ENCODE results near the gene EXOC2. TPM values are rescaled to one million over a fixed set of nuclear protein-coding genes. Genes with fewer than 3 reads are reported as not detected.
A peak's percentile ranks its signal among the peaks of the same experiment; 100 is the strongest.

The EXOC2 gene
- total and polyA plus RNA-seq, 10 of the 15 experiments (the other 5 are each of a cell fraction or from before 2014, with no cell fraction given), result 8.7 to 32.8 (median 20.7) TPM

GRCh38 chr6:473768-474452, 219.0 kb downstream of the EXOC2 start:
- ChIA-PET SMC1A (ENCODE audit: uncharacterized antibody, unreplicated experiment) (interaction anchor here (0.8 to 3.9 kb wide), 10 partner anchors 15 to 521 kb away, joined by 3 to 20 read pairs (median 4); no protein-coding TSS in a partner anchor), RAD21 (ENCODE audit: unreplicated experiment) (interaction anchor here (0.7 to 3.5 kb wide), 7 partner anchors 15 to 76 kb away, joined by 3 to 24 read pairs (median 7); no protein-coding TSS in a partner anchor), POLR2A (interaction anchor here (0.6 to 1.0 kb wide), 3 partner anchors 26 to 87 kb away, joined by 3 to 5 read pairs (median 3); no protein-coding TSS in a partner anchor), CTCF (interaction anchor here (1.7 to 2.3 kb wide), 2 partner anchors 15 to 39 kb away, joined by 5 to 8 read pairs; no protein-coding TSS in a partner anchor)
- no TSS peak for BruUV-seq (replicated peaks)
- Histone ChIP-seq H3K4me3 (no peak overlapping the region), H3K4me1 (ENCODE audit: control insufficient read depth, insufficient read depth, low read length) (peaks cover 36% of the 10 kb centered on the region), H3K27ac (ENCODE audit: control insufficient read depth, insufficient read depth) (no peak overlapping the region), H2AFZ (ENCODE audit: control insufficient read depth, low read depth, low read length) (no peak overlapping the region), H3K36me3 (ENCODE audit: control insufficient read depth in 2 of 2, insufficient read depth in 2 of 2, low read length in 1 of 2) (no peaks in the 10 kb centered on the region), H4K20me1 (ENCODE audit: control insufficient read depth, insufficient read depth) (no peaks in the 10 kb centered on the region), H3K4me2 (ENCODE audit: control insufficient read depth, insufficient read depth) (peak overlapping the region; percentile 12), H3K9ac (ENCODE audit: control insufficient read depth, insufficient read depth, low read length) (no peak overlapping the region), H3K27me3 (replicated peaks in 1 of 2; ENCODE audit: control insufficient read depth in 2 of 2, insufficient read depth in 2 of 2, low read length in 1 of 2) (no peaks in the 10 kb centered on the region), H3K9me3 (replicated peaks; ENCODE audit: control insufficient read depth, insufficient read depth, low read length) (no peaks in the 10 kb centered on the region), H3K79me2 (ENCODE audit: control insufficient read depth, insufficient read depth, low read length) (no peaks in the 10 kb centered on the region)
- DNase-seq (ENCODE audit: low read depth, low spot score), result no peak
- WGBS (ENCODE audit: insufficient coverage, insufficient replicate concordance, low lambda C conversion rate, missing lambda C conversion rate), result 94% methylated on average over 27 of the region's 27 CpGs
- no peak for FAIRE-seq
- in situ Hi-C loops (cut with MboI), result no loop called here
- intact Hi-C loops (cut with micrococcal nuclease; ENCODE audit: unreplicated experiment), result loop anchor here (5.0 kb wide), 1 partner anchor 42 kb away; no protein-coding TSS in a partner anchor
- ATAC-seq, result no peak
- TF ChIP-seq TCF12 (IDR thresholded peaks at IDR 0.05; ENCODE audit: low read depth, low read length) (no peak), IRF3 (IDR thresholded peaks at IDR 0.05) (no peak), ZBTB11 (CRISPR knock-in tag; IDR thresholded peaks at IDR 0.05) (no peak), CHD1 (IDR thresholded peaks at IDR 0.05; ENCODE audit: low read depth, low read length) (no peak), HCFC1 (IDR thresholded peaks at IDR 0.05; ENCODE audit: low read length) (no peak), POLR2AphosphoS5 (IDR thresholded peaks at IDR 0.05; ENCODE audit: low read length) (no peak), HDGF (IDR thresholded peaks at IDR 0.05) (no peak), RAD21 (IDR thresholded peaks at IDR 0.05; ENCODE audit: insufficient read depth, low read depth, low read length) (no peak)
- TF ChIP-seq, protein P1, sequence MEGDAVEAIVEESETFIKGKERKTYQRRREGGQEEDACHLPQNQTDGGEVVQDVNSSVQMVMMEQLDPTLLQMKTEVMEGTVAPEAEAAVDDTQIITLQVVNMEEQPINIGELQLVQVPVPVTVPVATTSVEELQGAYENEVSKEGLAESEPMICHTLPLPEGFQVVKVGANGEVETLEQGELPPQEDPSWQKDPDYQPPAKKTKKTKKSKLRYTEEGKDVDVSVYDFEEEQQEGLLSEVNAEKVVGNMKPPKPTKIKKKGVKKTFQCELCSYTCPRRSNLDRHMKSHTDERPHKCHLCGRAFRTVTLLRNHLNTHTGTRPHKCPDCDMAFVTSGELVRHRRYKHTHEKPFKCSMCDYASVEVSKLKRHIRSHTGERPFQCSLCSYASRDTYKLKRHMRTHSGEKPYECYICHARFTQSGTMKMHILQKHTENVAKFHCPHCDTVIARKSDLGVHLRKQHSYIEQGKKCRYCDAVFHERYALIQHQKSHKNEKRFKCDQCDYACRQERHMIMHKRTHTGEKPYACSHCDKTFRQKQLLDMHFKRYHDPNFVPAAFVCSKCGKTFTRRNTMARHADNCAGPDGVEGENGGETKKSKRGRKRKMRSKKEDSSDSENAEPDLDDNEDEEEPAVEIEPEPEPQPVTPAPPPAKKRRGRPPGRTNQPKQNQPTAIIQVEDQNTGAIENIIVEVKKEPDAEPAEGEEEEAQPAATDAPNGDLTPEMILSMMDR (IDR thresholded peaks at IDR 0.05 in 2 of 3, conservative IDR thresholded peaks at IDR 0.05 in 1 of 3; ENCODE audit: control insufficient read depth in 2 of 3, extremely low read depth in 1 of 3, insufficient read depth in 1 of 3, low read depth in 3 of 3, low read length in 3 of 3), result no peak
- TF ChIP-seq, protein P2, sequence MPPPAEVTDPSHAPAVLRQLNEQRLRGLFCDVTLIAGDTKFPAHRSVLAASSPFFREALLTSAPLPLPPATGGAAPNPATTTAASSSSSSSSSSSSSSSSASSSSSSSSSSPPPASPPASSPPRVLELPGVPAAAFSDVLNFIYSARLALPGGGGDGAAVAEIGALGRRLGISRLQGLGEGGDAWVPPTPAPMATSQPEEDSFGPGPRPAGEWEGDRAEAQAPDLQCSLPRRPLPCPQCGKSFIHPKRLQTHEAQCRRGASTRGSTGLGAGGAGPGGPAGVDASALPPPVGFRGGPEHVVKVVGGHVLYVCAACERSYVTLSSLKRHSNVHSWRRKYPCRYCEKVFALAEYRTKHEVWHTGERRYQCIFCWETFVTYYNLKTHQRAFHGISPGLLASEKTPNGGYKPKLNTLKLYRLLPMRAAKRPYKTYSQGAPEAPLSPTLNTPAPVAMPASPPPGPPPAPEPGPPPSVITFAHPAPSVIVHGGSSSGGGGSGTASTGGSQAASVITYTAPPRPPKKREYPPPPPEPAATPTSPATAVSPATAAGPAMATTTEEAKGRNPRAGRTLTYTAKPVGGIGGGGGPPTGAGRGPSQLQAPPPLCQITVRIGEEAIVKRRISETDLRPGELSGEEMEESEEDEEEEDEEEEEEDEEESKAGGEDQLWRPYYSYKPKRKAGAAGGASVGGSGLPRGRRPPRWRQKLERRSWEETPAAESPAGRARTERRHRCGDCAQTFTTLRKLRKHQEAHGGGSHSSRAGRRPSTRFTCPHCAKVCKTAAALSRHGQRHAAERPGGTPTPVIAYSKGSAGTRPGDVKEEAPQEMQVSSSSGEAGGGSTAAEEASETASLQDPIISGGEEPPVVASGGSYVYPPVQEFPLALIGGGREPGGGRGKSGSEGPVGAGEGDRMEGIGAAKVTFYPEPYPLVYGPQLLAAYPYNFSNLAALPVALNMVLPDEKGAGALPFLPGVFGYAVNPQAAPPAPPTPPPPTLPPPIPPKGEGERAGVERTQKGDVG (CRISPR knock-in tag; IDR thresholded peaks at IDR 0.05), result no peak
- TF ChIP-seq, protein P3, sequence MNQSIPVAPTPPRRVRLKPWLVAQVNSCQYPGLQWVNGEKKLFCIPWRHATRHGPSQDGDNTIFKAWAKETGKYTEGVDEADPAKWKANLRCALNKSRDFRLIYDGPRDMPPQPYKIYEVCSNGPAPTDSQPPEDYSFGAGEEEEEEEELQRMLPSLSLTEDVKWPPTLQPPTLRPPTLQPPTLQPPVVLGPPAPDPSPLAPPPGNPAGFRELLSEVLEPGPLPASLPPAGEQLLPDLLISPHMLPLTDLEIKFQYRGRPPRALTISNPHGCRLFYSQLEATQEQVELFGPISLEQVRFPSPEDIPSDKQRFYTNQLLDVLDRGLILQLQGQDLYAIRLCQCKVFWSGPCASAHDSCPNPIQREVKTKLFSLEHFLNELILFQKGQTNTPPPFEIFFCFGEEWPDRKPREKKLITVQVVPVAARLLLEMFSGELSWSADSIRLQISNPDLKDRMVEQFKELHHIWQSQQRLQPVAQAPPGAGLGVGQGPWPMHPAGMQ (IDR thresholded peaks at IDR 0.05; ENCODE audit: borderline replicate concordance), result no peak
